Measurements from ENCODE around the gene PFDN1. TPM values are rescaled to one million over a fixed set of nuclear protein-coding genes. Genes with fewer than 3 reads are reported as not detected.

PFDN1 gene
- total and polyA plus RNA-seq, 9 of the 15 experiments (the other 6 are each of a cell fraction or from before 2014, with no cell fraction given) = 45.5 to 215 (median 78.0) TPM

GRCh38 chr5:140346348-140347221, 43.7 kb upstream of the PFDN1 start, which contains the start of gene HBEGF (continued):
- TF ChIP-seq ZNF274 (IDR thresholded peaks at IDR 0.05; ENCODE audit: borderline replicate concordance, low read depth, low read length) (no peak), HNRNPL (IDR thresholded peaks at IDR 0.05; ENCODE audit: low read depth, low read length) (peak; percentile 87; the same call in 1 of the 2 replicates), ZNF79 (CRISPR knock-in tag; IDR thresholded peaks at IDR 0.05; ENCODE audit: low read depth) (no peak), GMEB1 (CRISPR knock-in tag; IDR thresholded peaks at IDR 0.05) (no peak), EGR1 (conservative IDR thresholded peaks at IDR 0.05) (0 out of 2 replicates have a peak, but pooled peaks have one; percentile 15), MAFF (IDR thresholded peaks at IDR 0.05; ENCODE audit: low read length) (no peak), TRIM24 (IDR thresholded peaks at IDR 0.05) (no peak), NR2F6 (CRISPR knock-in tag; IDR thresholded peaks at IDR 0.05) (no peak), CHD4 (IDR thresholded peaks at IDR 0.05; ENCODE audit: insufficient read depth, insufficient replicate concordance, low read depth, low read length, poor library complexity, severe bottlenecking) (no peak), TCF7 (IDR thresholded peaks at IDR 0.05; ENCODE audit: borderline replicate concordance) (no peak), CHD1 (IDR thresholded peaks at IDR 0.05; ENCODE audit: low read length) (no peak), ZBTB34 (CRISPR knock-in tag; IDR thresholded peaks at IDR 0.05) (no peak), SAP30 (IDR thresholded peaks at IDR 0.05; ENCODE audit: borderline replicate concordance, insufficient read depth, low read depth, low read length, poor library complexity, severe bottlenecking) (no peak), CBX1 (IDR thresholded peaks at IDR 0.05; ENCODE audit: low read depth) (no peak; the same call in 1 of the 2 replicates), SMAD4 (CRISPR knock-in tag; conservative IDR thresholded peaks at IDR 0.05) (0 out of 2 replicates have a peak, but pooled peaks have one; percentile 26), NFIX (CRISPR knock-in tag; IDR thresholded peaks at IDR 0.05; ENCODE audit: low read depth) (no peak), RNF219 (CRISPR knock-in tag; IDR thresholded peaks at IDR 0.05) (no peak), NR2C2 (CRISPR knock-in tag; IDR thresholded peaks at IDR 0.05) (no peak), NR2C2 (tag; IDR thresholded peaks at IDR 0.05) (no peak; the same call in 1 of the 2 replicates), MECOM (CRISPR knock-in tag; IDR thresholded peaks at IDR 0.05) (no peak), TBP (optimal IDR thresholded peaks at IDR 0.05; ENCODE audit: low read depth, low read length) (peak; percentile 80), DMBX1 (CRISPR knock-in tag; IDR thresholded peaks at IDR 0.05; ENCODE audit: borderline replicate concordance) (no peak)

Measured in K562 (cell line).